GM12874 (cell line): Measurements from ENCODE around the gene NGEF.

ENCODE experiments used
- CTCF ChIP-seq: IDR thresholded peaks from 2 replicates; pipeline ENCODE4 v1.5.1; 2011; ENCODE audit warnings: low read depth, mild to moderate bottlenecking, control low read depth, low read length, moderate library complexity; ENCODE audit not compliant: insufficient read depth

Gene NGEF

GRCh38 chr2:232967474-232967873 lies 45.6 kb downstream of the NGEF start:
- no peak for TF ChIP-seq CTCF

- TF ChIP-seq CTCF = no peak
These were observed 46.9 kb downstream of the NGEF start for GRCh38 chr2:232966122-232966521.

- no peak for TF ChIP-seq CTCF
These were observed 49.1 kb downstream of the NGEF start for GRCh38 chr2:232963913-232964312.

- no peak for TF ChIP-seq CTCF
These were observed 52.2 kb downstream of the NGEF start for GRCh38 chr2:232960862-232961261.

GRCh38 chr2:232959139-232959538 lies 53.9 kb downstream of the NGEF start:
- no peak for TF ChIP-seq CTCF

GRCh38 chr2:232957657-232958090 lies 55.4 kb downstream of the NGEF start:
- TF ChIP-seq CTCF = no peak

- no peak for TF ChIP-seq CTCF
These were observed 57.2 kb downstream of the NGEF start for GRCh38 chr2:232955856-232956255.

GRCh38 chr2:232954691-232955090 lies 58.4 kb downstream of the NGEF start:
- no peak for TF ChIP-seq CTCF
